Left renal cortex interstitium (tissue), 4 donors: Measurements from ENCODE around the gene OSM. TPM values are rescaled to one million over a fixed set of nuclear protein-coding genes. Genes with fewer than 3 reads are reported as not detected.
"Not testable (repeated sequence)": the region's sequence is repeated elsewhere in the genome, so short reads cannot be mapped to it uniquely, and the experiment has no call there.

ENCODE experiments used
- DNase-seq, 4 donors: peaks; one replicate each; pipeline ENCODE4 v3.0.0-alpha.2; 2013; ENCODE audit warnings: low read depth in 4 of 4, low spot score in 2 of 4, missing footprints in 1 of 4
- polyA plus RNA-seq, 4 donors: library from polyadenylated mRNA; unstranded; fragments of 120-200 nt; gene quantifications; one replicate each; pipeline ENCODE4 v1.2.1, GENCODE V29; 2013; ENCODE audit not compliant: insufficient read length in 4 of 4

OSM gene
- polyA plus RNA-seq, 4 donors = 0.13 to 0.38 (median 0.34) TPM; not detected in 1

DNA sequence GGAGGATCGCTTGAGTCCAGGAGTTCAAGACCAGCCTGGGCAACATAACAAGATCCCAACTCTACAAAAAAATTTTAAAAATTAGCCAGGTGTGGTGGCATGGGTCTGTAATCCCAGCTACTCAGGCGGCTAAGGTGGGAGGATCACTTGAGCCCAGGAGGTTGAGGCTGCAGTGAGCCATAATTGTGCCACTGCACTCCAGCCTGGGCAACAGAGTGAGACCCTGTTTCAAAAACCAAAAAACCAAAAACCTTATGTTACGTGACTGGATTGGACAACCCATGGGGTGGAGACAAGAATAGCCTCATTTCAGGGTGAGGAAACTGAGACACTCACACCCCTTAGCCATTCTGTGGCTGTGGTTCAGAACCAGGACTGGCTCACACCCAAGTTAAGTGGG lies 50.4 kb downstream of the OSM start:
- not testable (repeated sequence) for DNase-seq

GRCh38 chr22:30214703-30215407 lies 51.8 kb downstream of the OSM start:
- DNase-seq = no peak

GRCh38 chr22:30212996-30213441 lies 53.6 kb downstream of the OSM start:
- no peak for DNase-seq

Other genes starting within 250 kb of the OSM start
- gene HORMAD2, start 186.4 kb downstream of the OSM start, polyA plus RNA-seq = under 1 TPM in 1 of 4 donors, not detected in 3; 0.08 TPM
- gene LIF, start 20.1 kb downstream of the OSM start, polyA plus RNA-seq = 1 to 10 TPM; 1.3 to 2.4 (median 2.3) TPM
- 10 to 100 TPM in 3 of 4 donors, 1 to 10 TPM in 1; 8.7 to 15.9 (median 12.8) TPM for gene CASTOR1, start 22.7 kb upstream of the OSM start, polyA plus RNA-seq
- gene TBC1D10A, start 60.1 kb upstream of the OSM start, polyA plus RNA-seq = 10 to 100 TPM; 14.1 to 18.4 (median 16.3) TPM
- 100 to 1,000 TPM; 129 to 168 (median 150) TPM for gene SF3A1, start 90.0 kb upstream of the OSM start, polyA plus RNA-seq
- gene CCDC157, start 90.2 kb upstream of the OSM start, polyA plus RNA-seq = 1 to 10 TPM; 5.4 to 9.2 (median 7.3) TPM
- gene RNF215, start 120.6 kb upstream of the OSM start, polyA plus RNA-seq = 10 to 100 TPM; 18.3 to 26.3 (median 24.7) TPM
- gene SEC14L2, start 130.2 kb upstream of the OSM start, polyA plus RNA-seq = 1 to 10 TPM; 4.3 to 8.0 (median 6.3) TPM
- gene MTFP1, start 158.9 kb upstream of the OSM start, polyA plus RNA-seq = 10 to 100 TPM in 3 of 4 donors, 1 to 10 TPM in 1; 8.4 to 12.8 (median 12.2) TPM
- under 1 TPM in 1 of 4 donors, not detected in 3; 0.08 TPM for gene SEC14L3, start 205.2 kb upstream of the OSM start, polyA plus RNA-seq
- 1 to 10 TPM in 2 of 4 donors, under 1 TPM in 2; 0.59 to 1.4 (median 0.91) TPM for gene SEC14L4, start 238.8 kb upstream of the OSM start, polyA plus RNA-seq